ENCODE results near the gene ISCA2.
"Not testable (repeated sequence)": the region's sequence is repeated elsewhere in the genome, so short reads cannot be mapped to it uniquely, and the experiment has no call there.

ISCA2 gene

DNA sequence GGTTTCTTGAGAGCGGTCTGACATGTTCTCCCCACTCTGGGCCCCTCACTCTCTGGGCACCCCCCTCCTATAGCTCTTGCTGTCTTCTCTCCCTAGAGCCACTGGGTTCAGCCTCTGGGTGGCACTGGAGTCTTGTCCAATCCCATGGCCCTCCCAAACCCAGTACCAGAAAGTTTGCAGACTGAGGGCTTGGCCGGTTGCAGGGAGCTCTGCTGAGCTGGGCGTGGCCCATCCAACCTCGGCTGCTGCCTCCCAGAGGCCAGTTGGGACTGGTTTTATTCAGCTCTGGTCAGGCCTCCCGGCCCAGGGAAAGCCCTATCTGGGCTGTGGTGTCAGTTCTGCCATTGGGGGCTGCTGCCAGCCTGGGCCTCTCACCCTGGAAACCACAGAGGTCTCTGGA, 37.9 kb downstream of the ISCA2 start:
- H4K20me1 ChIP-seq (ENCODE audit: insufficient read depth, low read length), result no peaks in the 10 kb centered on the region
- no peaks in the 10 kb centered on the region for H3K9me3 ChIP-seq (replicated peaks; ENCODE audit: insufficient read depth, low read length)
- H2AFZ ChIP-seq (ENCODE audit: low read length), result no peak overlapping the region
- no peaks in the 10 kb centered on the region for H3K4me1 ChIP-seq (ENCODE audit: low read length)
- H3K4me3 ChIP-seq (ENCODE audit: low read length), result no peak overlapping the region
- no peaks in the 10 kb centered on the region for H3K79me2 ChIP-seq (ENCODE audit: low read length)
- no peaks in the 10 kb centered on the region for H3K36me3 ChIP-seq (replicated peaks; ENCODE audit: insufficient read depth, low read length)
- H3K9me2 ChIP-seq (replicated peaks; ENCODE audit: insufficient read depth, low read length), result no peaks in the 10 kb centered on the region
- H3K4me2 ChIP-seq (ENCODE audit: low read depth, low read length), result no peak overlapping the region
- H3F3A ChIP-seq (ENCODE audit: insufficient read depth, low read length), result no peaks in the 10 kb centered on the region
- TF ChIP-seq EZH2 (optimal IDR thresholded peaks at IDR 0.05; ENCODE audit: low read depth, low read length) (no peak), EZH2phosphoT487 (IDR thresholded peaks at IDR 0.05; ENCODE audit: low read length) (no peak)
- TF ChIP-seq, protein P1, sequence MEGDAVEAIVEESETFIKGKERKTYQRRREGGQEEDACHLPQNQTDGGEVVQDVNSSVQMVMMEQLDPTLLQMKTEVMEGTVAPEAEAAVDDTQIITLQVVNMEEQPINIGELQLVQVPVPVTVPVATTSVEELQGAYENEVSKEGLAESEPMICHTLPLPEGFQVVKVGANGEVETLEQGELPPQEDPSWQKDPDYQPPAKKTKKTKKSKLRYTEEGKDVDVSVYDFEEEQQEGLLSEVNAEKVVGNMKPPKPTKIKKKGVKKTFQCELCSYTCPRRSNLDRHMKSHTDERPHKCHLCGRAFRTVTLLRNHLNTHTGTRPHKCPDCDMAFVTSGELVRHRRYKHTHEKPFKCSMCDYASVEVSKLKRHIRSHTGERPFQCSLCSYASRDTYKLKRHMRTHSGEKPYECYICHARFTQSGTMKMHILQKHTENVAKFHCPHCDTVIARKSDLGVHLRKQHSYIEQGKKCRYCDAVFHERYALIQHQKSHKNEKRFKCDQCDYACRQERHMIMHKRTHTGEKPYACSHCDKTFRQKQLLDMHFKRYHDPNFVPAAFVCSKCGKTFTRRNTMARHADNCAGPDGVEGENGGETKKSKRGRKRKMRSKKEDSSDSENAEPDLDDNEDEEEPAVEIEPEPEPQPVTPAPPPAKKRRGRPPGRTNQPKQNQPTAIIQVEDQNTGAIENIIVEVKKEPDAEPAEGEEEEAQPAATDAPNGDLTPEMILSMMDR (IDR thresholded peaks at IDR 0.05; ENCODE audit: low read length), result no peak
- DNase-seq, result no peak
- H3K9ac ChIP-seq (ENCODE audit: low read length), result no peak overlapping the region
- H3K27me3 ChIP-seq (replicated peaks; ENCODE audit: insufficient read depth, low read length), result no peaks in the 10 kb centered on the region
- H3K27ac ChIP-seq (ENCODE audit: low read length), result no peak overlapping the region

DNA sequence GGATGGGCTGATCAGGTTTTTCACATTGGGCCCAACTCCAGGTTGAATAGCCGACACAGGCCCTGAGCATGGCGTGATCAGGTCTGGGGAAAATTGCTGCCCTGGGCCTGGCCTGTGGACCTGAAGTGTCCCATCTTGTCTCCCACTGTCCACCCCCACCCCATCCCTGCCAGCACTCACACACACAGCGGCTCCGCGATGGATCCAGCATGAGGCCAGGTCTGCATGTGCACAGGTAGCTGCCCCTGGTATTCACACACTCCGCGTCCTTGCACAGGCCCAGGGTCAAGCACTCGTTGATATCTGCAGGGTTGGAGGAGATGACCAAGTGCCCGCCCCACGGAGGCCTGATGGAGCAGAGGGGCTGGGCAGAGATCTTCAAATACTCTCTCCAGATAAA, 38.7 kb downstream of the ISCA2 start:
- H3K4me1 ChIP-seq (ENCODE audit: low read length), result no peaks in the 10 kb centered on the region
- H3K79me2 ChIP-seq (ENCODE audit: low read length), result no peaks in the 10 kb centered on the region
- H2AFZ ChIP-seq (ENCODE audit: low read length), result no peak overlapping the region
- no peak overlapping the region for H3K9ac ChIP-seq (ENCODE audit: low read length)
- TF ChIP-seq, protein P1 (IDR thresholded peaks at IDR 0.05; ENCODE audit: low read length), result no peak
- TF ChIP-seq EZH2phosphoT487 (IDR thresholded peaks at IDR 0.05; ENCODE audit: low read length) (no peak), EZH2 (optimal IDR thresholded peaks at IDR 0.05; ENCODE audit: low read depth, low read length) (no peak)
- no peaks in the 10 kb centered on the region for H3K9me2 ChIP-seq (replicated peaks; ENCODE audit: insufficient read depth, low read length)
- H3K27me3 ChIP-seq (replicated peaks; ENCODE audit: insufficient read depth, low read length), result no peaks in the 10 kb centered on the region
- no peaks in the 10 kb centered on the region for H3K9me3 ChIP-seq (replicated peaks; ENCODE audit: insufficient read depth, low read length)
- H3F3A ChIP-seq (ENCODE audit: insufficient read depth, low read length), result no peaks in the 10 kb centered on the region
- no peak overlapping the region for H3K4me3 ChIP-seq (ENCODE audit: low read length)
- no peaks in the 10 kb centered on the region for H4K20me1 ChIP-seq (ENCODE audit: insufficient read depth, low read length)
- DNase-seq, result no peak
- H3K27ac ChIP-seq (ENCODE audit: low read length), result no peak overlapping the region
- no peaks in the 10 kb centered on the region for H3K36me3 ChIP-seq (replicated peaks; ENCODE audit: insufficient read depth, low read length)
- H3K4me2 ChIP-seq (ENCODE audit: low read depth, low read length), result no peak overlapping the region

DNA sequence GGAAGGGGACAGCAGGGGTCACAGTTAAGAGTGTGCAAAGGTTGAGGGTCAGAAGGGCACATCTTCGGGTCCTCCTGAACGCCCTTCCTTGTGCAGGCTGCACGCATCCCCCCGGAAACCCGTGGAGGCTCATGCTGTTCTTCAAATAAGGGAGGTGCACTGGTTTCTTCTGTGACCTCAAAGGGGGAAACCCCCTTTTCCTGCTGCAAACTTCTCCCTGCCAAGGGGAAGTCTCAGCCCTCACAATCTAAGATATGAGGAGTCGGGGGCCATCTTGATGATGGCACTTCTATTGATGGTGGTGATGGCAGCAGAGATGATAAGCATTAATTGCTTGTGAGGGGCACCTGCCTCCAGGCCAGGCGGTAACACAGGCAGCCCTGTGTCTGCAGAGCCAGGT, 40.0 kb downstream of the ISCA2 start:
- Histone ChIP-seq H4K20me1 (ENCODE audit: insufficient read depth, low read length) (no peaks in the 10 kb centered on the region), H3K9me3 (replicated peaks; ENCODE audit: insufficient read depth, low read length) (no peaks in the 10 kb centered on the region), H3K9me2 (replicated peaks; ENCODE audit: insufficient read depth, low read length) (no peaks in the 10 kb centered on the region), H3K27me3 (replicated peaks; ENCODE audit: insufficient read depth, low read length) (no peaks in the 10 kb centered on the region), H3K4me3 (ENCODE audit: low read length) (no peak overlapping the region), H3K27ac (ENCODE audit: low read length) (no peak overlapping the region), H3K79me2 (ENCODE audit: low read length) (no peaks in the 10 kb centered on the region), H3K36me3 (replicated peaks; ENCODE audit: insufficient read depth, low read length) (no peaks in the 10 kb centered on the region), H3F3A (ENCODE audit: insufficient read depth, low read length) (no peaks in the 10 kb centered on the region), H3K4me2 (ENCODE audit: low read depth, low read length) (no peak overlapping the region), H3K9ac (ENCODE audit: low read length) (no peak overlapping the region), H3K4me1 (ENCODE audit: low read length) (no peaks in the 10 kb centered on the region), H2AFZ (ENCODE audit: low read length) (no peak overlapping the region)
- no peak for TF ChIP-seq EZH2phosphoT487 (IDR thresholded peaks at IDR 0.05; ENCODE audit: low read length)
- DNase-seq, result no peak

DNA sequence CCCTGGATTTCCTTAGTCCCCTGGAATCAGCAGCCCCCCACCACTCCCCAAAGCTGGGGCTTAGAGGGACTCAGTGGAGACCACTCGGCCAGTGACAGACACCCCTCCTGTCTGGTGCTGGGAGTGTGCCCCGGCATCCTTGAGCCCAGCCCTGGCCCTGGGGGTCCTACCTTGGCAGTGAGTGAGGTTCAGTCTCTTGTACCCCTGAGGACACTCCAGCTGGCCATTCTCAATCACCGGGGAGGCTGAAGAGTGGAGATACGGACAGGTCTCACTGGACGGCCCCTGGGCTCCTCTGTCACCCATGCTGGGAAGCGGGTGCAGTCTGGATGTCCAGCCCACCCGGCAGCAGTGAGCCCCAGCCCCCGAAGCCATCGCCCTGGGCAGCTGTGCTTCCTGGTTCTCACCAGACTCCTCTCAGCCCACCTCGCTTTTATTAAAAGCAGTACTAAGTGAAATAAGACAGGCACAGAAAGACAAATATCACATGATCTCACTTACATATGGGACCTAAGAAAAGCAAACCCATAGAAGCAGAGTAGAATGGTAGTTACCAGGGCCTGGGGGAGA, 42.3 kb downstream of the ISCA2 start:
- no peaks in the 10 kb centered on the region for H4K20me1 ChIP-seq (ENCODE audit: insufficient read depth, low read length)
- H3K79me2 ChIP-seq (ENCODE audit: low read length), result no peaks in the 10 kb centered on the region
- H3K36me3 ChIP-seq (replicated peaks; ENCODE audit: insufficient read depth, low read length), result no peaks in the 10 kb centered on the region
- H2AFZ ChIP-seq (ENCODE audit: low read length), result no peak overlapping the region
- H3K27me3 ChIP-seq (replicated peaks; ENCODE audit: insufficient read depth, low read length), result no peaks in the 10 kb centered on the region
- H3K4me2 ChIP-seq (ENCODE audit: low read depth, low read length), result no peak overlapping the region
- H3K9me3 ChIP-seq (replicated peaks; ENCODE audit: insufficient read depth, low read length), result no peaks in the 10 kb centered on the region
- H3K9me2 ChIP-seq (replicated peaks; ENCODE audit: insufficient read depth, low read length), result no peaks in the 10 kb centered on the region
- no peaks in the 10 kb centered on the region for H3K4me1 ChIP-seq (ENCODE audit: low read length)
- no peaks in the 10 kb centered on the region for H3F3A ChIP-seq (ENCODE audit: insufficient read depth, low read length)
- H3K4me3 ChIP-seq (ENCODE audit: low read length), result no peak overlapping the region
- no peak for TF ChIP-seq EZH2 (optimal IDR thresholded peaks at IDR 0.05; ENCODE audit: low read depth, low read length)
- TF ChIP-seq, protein P1 (IDR thresholded peaks at IDR 0.05; ENCODE audit: low read length), result no peak
- TF ChIP-seq EZH2phosphoT487 (IDR thresholded peaks at IDR 0.05; ENCODE audit: low read length), result no peak
- no peak overlapping the region for H3K9ac ChIP-seq (ENCODE audit: low read length)
- DNase-seq, result no peak
- no peak overlapping the region for H3K27ac ChIP-seq (ENCODE audit: low read length)

DNA sequence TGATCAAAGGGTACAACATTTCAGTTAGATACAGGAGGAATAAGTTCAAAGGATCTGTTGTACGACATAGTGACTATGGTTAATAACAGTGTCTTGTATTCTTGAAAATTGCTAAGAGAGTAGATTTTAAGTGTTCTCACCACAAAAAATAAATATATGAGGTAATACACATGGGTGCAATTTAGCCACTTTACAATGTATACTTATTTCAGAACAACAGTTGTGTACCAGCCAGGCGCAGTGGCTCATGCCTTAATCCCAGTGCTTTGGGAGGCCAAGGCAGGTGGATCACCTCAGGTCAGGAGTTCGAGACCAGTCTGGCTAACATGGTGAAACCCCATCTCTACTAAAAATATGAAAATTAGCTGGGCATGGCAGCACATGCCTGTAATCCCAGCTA, 42.8 kb downstream of the ISCA2 start:
- H3K4me2 ChIP-seq (ENCODE audit: low read depth, low read length); H3K79me2 ChIP-seq (ENCODE audit: low read length); H3K36me3 ChIP-seq (replicated peaks; ENCODE audit: insufficient read depth, low read length); H3F3A ChIP-seq (ENCODE audit: insufficient read depth, low read length); H3K27ac ChIP-seq (ENCODE audit: low read length); H3K9me3 ChIP-seq (replicated peaks; ENCODE audit: insufficient read depth, low read length); DNase-seq; H3K9me2 ChIP-seq (replicated peaks; ENCODE audit: insufficient read depth, low read length); H4K20me1 ChIP-seq (ENCODE audit: insufficient read depth, low read length); H3K9ac ChIP-seq (ENCODE audit: low read length); H2AFZ ChIP-seq (ENCODE audit: low read length); H3K4me1 ChIP-seq (ENCODE audit: low read length); H3K27me3 ChIP-seq (replicated peaks; ENCODE audit: insufficient read depth, low read length); H3K4me3 ChIP-seq (ENCODE audit: low read length): not testable (repeated sequence)
